Measurements from ENCODE around the gene RNASEH1.

GRCh38 chr2:3566806-3567205 lies 8.7 kb upstream of the RNASEH1 start:
- TF ChIP-seq FIP1L1 (IDR thresholded peaks at IDR 0.05; ENCODE audit: borderline replicate concordance, insufficient read depth, low read depth, low read length), result no peak
- TF ChIP-seq RXRB (CRISPR knock-in tag; IDR thresholded peaks at IDR 0.05; ENCODE audit: borderline replicate concordance), result no peak
- TF ChIP-seq AHR (CRISPR knock-in tag; IDR thresholded peaks at IDR 0.05), result no peak
- TF ChIP-seq E2F1 (CRISPR knock-in tag; IDR thresholded peaks at IDR 0.05), result no peak
- no peak for TF ChIP-seq CREBL2 (CRISPR knock-in tag; IDR thresholded peaks at IDR 0.05; ENCODE audit: borderline replicate concordance)
- no peak for TF ChIP-seq MAFF (IDR thresholded peaks at IDR 0.05; ENCODE audit: low read depth, low read length)

All from HepG2 (cell line).